HG03064 (cell line): ENCODE measurements around the gene SLCO3A1.

Experiments
- ATAC-seq: cut with Tn5 transposase; IDR thresholded peaks from one replicate; pipeline ENCODE4 v1.9.1; 2021; ENCODE audit warnings: low read depth; ENCODE audit not compliant: unreplicated experiment

SLCO3A1 gene

DNA sequence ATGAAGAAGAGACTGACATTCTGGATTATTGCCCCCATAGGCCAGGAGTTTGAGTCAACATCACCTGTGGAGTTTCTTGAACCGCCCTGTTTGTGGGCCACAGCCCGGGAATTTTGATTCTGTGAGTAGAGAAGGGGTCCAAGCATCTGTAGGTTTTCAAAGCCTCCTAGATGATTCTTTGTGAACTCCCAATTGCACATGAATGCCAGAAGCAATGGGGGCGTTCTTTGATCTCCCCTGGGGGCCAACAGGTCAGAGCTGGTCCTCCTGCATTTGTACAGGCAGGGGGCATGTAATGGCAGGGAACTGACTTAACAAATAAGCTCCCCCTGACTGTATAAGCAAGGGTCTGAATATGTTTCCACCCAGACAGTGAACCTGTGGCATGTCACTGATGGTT, 260.3 kb downstream of the SLCO3A1 start:
- no peak for ATAC-seq

- no peak for ATAC-seq
These were observed 262.3 kb downstream of the SLCO3A1 start for GRCh38 chr15:92115834-92116233.

GRCh38 chr15:92116330-92116729, 262.8 kb downstream of the SLCO3A1 start:
- ATAC-seq, result no peak

GRCh38 chr15:92117261-92117731, 263.8 kb downstream of the SLCO3A1 start:
- ATAC-seq, result no peak

- no peak for ATAC-seq
These were observed 264.8 kb downstream of the SLCO3A1 start for GRCh38 chr15:92118162-92118935.

- no peak for ATAC-seq
These were observed 265.4 kb downstream of the SLCO3A1 start for GRCh38 chr15:92118936-92119325.

- no peak for ATAC-seq
These were observed 266.7 kb downstream of the SLCO3A1 start for GRCh38 chr15:92120094-92120795.

- ATAC-seq, result no peak
These were observed 267.5 kb downstream of the SLCO3A1 start for GRCh38 chr15:92121047-92121446.

DNA sequence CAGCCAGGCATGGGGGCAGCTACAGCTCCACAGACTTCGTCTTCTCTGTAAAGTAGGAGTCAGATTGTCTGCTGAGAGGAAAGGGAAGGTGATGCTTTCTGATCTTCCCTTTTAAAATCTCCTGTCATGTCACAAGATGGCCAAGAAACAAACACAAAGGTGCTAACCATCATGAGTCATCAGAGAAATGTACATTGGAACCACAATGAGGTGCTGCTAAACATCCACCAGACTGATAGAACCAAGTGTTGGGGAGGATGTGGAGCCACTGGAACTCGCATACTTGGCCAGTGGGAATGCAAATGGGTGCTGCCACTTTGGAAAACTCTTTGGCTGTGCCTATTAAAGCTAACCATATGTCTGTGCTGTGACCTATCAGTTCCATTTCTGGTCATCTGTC, 268.8 kb downstream of the SLCO3A1 start:
- ATAC-seq, result no peak

DNA sequence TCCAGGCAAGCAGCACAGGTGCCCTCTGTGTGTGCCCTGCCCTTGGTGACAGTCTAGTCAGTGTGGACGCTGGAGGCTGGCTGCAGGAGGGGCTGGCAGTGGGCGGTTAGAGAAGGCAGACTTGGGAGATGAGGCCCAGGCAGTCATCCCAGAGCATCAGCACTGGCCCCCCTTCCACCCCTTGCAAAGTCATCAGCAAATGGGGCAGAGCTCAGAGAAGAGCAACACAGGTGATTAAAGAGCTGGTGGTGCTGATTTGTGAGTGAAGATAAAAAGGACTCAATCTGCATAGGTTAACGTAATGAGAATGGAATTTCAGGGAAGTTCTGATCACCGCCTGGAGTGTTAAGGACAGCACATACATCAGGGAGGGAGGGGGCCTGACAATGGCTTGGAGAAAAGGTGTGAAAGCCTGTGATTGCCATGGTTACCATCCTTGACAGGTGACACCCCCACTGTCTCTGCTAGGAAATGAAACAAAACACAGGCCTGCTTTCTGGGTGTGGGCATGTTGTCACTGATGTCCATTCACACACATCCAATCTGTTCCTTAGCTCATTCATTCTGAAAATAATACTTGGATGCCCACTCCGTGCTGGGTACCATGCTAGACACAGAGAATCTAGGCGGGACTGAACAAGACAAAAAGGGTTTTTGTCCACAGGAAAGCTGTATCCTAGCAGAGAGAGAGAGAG, 270.6 kb downstream of the SLCO3A1 start:
- ATAC-seq, result no peak

GRCh38 chr15:92124657-92125010, 271.1 kb downstream of the SLCO3A1 start:
- no peak for ATAC-seq

DNA sequence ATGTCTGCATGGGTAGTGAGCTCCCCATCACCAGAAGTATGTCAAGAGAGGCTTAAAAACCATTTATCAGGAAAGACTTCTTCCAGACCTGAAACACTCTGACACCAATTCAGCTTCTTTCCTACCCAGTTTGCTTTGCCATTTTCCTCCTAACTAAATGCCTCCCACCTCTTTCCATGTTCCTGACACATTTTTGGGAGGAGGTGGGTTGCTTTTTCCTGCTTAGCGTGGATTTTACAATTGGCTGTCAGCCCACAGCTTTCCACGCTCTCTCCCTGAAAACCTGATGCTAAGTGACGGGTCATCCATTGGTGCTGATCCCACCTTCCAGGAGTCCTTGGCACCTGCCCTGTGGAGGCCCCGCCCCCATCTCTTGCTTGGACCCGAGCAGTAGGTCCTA, 275.3 kb downstream of the SLCO3A1 start:
- ATAC-seq, result no peak

GRCh38 chr15:92130244-92130643, 276.7 kb downstream of the SLCO3A1 start:
- ATAC-seq, result no peak

- ATAC-seq, result no peak
These were observed 277.4 kb downstream of the SLCO3A1 start for GRCh38 chr15:92130906-92131305.

- no peak for ATAC-seq
These were observed 279.7 kb downstream of the SLCO3A1 start for GRCh38 chr15:92132982-92133755.

DNA sequence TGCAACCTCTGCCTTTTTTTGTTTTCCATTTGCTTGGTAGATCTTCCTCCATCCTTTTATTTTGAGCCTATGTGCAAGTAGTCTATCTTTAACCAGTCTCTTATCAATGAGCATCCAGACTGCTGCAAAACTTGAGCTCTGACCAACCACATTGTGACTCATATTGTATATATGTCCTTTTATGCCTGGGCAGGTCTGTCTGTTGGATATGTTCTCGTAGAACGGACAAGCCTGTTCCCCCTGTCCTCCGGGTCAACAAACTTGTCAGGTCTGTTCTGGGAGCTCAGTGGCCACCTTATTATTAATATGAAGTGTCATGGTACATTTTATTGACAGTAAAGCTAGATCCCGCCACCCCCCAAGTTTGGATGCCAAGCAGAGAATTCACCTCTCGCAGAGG, 287.3 kb downstream of the SLCO3A1 start:
- no peak for ATAC-seq

DNA sequence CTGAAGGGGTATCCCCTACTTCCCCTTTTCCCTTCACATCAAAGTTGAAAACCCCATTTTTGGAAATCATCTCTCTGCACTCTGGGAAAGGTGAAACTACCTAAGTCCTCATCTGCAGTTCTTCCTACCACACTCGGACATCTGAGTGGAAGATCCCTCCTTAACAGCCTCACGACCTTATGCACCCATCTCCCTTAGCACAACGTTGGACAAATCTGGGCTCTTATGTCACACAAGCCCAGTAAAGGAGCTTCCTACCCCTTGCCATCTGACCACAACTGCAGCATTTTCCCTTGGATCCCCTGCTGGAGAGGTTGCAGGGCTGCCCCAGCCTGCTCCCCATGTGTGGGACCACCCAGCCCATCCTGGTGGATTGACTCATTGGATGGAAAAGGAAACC, 288.1 kb downstream of the SLCO3A1 start:
- ATAC-seq, result no peak

DNA sequence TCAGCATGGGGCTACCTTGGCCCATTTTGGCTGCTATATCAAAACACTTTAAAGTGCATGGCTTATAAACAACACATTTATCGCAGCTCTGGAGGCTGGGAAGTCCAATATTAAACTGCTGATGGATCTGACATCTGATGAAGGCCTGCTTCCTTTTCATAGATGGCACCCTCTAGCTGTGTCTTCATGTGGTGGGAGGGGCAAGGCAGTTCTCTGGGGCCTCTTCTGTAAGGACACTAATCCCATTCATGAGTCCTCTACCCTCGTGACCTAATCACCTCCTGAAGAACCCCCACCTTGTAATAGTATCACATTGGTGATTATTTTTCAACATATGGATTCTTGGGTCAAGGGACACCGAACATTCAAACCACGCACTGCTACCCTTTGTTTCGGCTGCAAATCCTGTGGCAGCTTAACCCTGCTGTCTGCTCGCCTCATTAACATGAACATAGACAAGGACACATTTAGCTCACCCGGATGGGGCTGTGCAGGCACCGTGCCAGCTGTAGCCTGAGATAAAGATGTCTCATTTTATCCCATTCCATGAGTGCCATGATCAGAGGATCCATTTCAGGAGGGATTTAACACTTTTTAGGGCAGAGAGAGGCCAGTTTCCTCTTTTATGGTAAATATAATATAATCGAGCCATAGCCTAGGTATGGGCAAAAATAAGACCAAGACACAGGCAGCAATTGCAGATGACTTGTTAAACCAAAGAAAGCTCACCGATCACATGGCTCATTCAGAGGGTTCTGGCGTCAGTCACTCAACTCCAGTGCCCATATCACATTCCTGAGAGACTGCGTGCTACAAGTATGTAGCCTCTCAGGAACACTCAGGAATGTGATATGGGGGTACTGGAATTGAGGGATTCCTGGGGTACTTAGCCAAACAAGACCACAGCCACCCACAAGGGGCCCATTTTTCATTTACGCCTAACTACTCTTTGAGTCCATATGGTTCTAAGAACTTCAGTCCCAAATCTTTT, 289.0 kb downstream of the SLCO3A1 start:
- ATAC-seq, result no peak

DNA sequence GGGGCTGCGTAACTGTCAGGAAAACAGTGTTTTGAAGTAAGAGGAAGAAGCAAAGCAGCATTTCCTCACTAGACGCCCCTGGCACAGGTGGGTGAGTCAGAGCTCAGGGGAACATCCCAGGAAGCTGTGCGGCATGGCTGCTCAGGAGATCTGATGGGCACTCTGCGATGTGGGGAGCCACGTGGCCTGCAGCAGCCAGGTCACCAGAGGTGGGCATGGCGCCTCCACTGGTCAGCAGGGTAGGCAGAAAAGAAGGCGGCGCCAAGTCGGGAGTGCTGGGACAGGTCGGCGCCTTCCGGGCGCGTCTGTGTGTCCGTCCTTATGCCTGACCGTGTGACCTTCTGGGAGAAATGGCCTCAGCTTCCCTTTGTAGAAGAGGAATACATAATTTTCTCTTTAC, 290.3 kb downstream of the SLCO3A1 start:
- ATAC-seq, result no peak
